ENCODE measurements around the gene PHF14.
"Not testable (repeated sequence)": the region's sequence is repeated elsewhere in the genome, so short reads cannot be mapped to it uniquely, and the experiment has no call there.

DNA sequence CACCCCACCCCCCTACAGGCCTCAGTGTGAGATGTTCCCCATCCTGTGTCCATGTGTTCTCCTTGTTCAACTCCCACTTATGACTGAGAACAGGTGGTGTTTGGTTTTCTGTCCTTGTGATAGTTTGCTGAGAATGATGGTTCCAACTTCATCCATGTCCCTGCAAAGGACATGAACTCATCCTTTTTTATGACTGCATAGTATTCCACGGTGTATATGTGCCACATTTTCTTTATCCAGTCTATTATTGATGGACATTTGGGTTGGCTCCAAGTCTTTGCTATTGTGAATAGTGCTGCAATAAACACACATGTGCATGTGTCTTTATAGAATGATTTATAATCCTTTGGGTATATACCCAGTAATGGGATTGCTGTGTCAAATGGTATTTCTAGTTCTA is 13.4 kb upstream of the PHF14 start:
- TF ChIP-seq, protein P1, sequence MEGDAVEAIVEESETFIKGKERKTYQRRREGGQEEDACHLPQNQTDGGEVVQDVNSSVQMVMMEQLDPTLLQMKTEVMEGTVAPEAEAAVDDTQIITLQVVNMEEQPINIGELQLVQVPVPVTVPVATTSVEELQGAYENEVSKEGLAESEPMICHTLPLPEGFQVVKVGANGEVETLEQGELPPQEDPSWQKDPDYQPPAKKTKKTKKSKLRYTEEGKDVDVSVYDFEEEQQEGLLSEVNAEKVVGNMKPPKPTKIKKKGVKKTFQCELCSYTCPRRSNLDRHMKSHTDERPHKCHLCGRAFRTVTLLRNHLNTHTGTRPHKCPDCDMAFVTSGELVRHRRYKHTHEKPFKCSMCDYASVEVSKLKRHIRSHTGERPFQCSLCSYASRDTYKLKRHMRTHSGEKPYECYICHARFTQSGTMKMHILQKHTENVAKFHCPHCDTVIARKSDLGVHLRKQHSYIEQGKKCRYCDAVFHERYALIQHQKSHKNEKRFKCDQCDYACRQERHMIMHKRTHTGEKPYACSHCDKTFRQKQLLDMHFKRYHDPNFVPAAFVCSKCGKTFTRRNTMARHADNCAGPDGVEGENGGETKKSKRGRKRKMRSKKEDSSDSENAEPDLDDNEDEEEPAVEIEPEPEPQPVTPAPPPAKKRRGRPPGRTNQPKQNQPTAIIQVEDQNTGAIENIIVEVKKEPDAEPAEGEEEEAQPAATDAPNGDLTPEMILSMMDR (IDR thresholded peaks at IDR 0.05): not testable (repeated sequence)
- not testable (repeated sequence) for TF ChIP-seq POLR2A (IDR thresholded peaks at IDR 0.05; ENCODE audit: low read depth); EP300 (IDR thresholded peaks at IDR 0.05); POLR2AphosphoS5 (IDR thresholded peaks at IDR 0.05)
